Keratinocyte (primary cell): ENCODE results near the gene PTBP3. TPM values are rescaled to one million over a fixed set of nuclear protein-coding genes. Genes with fewer than 3 reads are reported as not detected.

Experiments used
- DNase-seq: peaks from one replicate; pipeline ENCODE4 v3.0.0-alpha.2; 2011; ENCODE audit warnings: low read depth, missing footprints, low spot score
- FAIRE-seq: peaks from 2 replicates; lab custom pipeline; 2011; peaks lifted over from hg19 to GRCh38; lab: Jason Lieb, UNC
- H2AFZ ChIP-seq: 2 replicates; pipeline ENCODE4 v1.6.0; 2012; ENCODE audit warnings: low read length, control low read depth, inconsistent platforms; ENCODE audit not compliant: control insufficient read depth
- H3K27ac ChIP-seq: 2 replicates; pipeline ENCODE4 v1.5.1; 2011; ENCODE audit warnings: low read length; ENCODE audit not compliant: control insufficient read depth, insufficient read depth
- H3K27me3 ChIP-seq: 3 replicates; pipeline ENCODE4 v1.6.0; 2011; ENCODE audit warnings: low read length; ENCODE audit not compliant: control insufficient read depth, insufficient read depth; ENCODE audit errors: extremely low read depth
- H3K36me3 ChIP-seq, 2 experiments: 2 replicates in 1 of 2; 3 replicates in 1 of 2; pipeline ENCODE4 v1.5.1; 2011; ENCODE audit warnings: low read length in 2 of 2, mild to moderate bottlenecking in 1 of 2; ENCODE audit not compliant: control insufficient read depth in 2 of 2, insufficient read depth in 2 of 2; ENCODE audit errors: extremely low read depth in 1 of 2
- H3K4me1 ChIP-seq: 3 replicates; pipeline ENCODE4 v1.5.1; 2011; ENCODE audit warnings: low read length; ENCODE audit not compliant: control insufficient read depth, insufficient read depth; ENCODE audit errors: extremely low read depth
- H3K4me2 ChIP-seq: 3 replicates; pipeline ENCODE4 v1.6.0; 2011; ENCODE audit warnings: low read depth, low read length; ENCODE audit not compliant: control insufficient read depth, insufficient read depth; ENCODE audit errors: extremely low read depth
- H3K4me3 ChIP-seq, 3 experiments: fragments of 200-600 bp in 1 of 3; sonication (generic) in 1 of 3; 2 replicates in 2 of 3; 3 replicates in 1 of 3; pipeline ENCODE4 v1.5.1; 2011 to 2016; ENCODE audit warnings: low read length in 3 of 3, mild to moderate bottlenecking in 3 of 3, control low read depth in 2 of 3, inconsistent platforms in 1 of 3, low read depth in 1 of 3, mixed read lengths in 1 of 3, mixed run types in 1 of 3, moderate library complexity in 1 of 3; ENCODE audit not compliant: control insufficient read depth in 2 of 3, insufficient read depth in 2 of 3; ENCODE audit errors: extremely low read depth in 1 of 3
- H3K79me2 ChIP-seq: 2 replicates; pipeline ENCODE4 v1.6.0; 2012; ENCODE audit warnings: low read length; ENCODE audit not compliant: control insufficient read depth, insufficient read depth
- H3K9ac ChIP-seq: 3 replicates; pipeline ENCODE4 v1.6.0; 2011; ENCODE audit warnings: low read length; ENCODE audit not compliant: control insufficient read depth, insufficient read depth; ENCODE audit errors: extremely low read depth
- H3K9me1 ChIP-seq: 3 replicates; pipeline ENCODE4 v1.6.0; 2011; ENCODE audit warnings: low read length; ENCODE audit not compliant: control insufficient read depth, insufficient read depth; ENCODE audit errors: extremely low read depth
- H3K9me3 ChIP-seq: 2 replicates; pipeline ENCODE4 v1.5.1; 2012; ENCODE audit warnings: low read depth, low read length; ENCODE audit not compliant: control insufficient read depth
- H4K20me1 ChIP-seq: 3 replicates; pipeline ENCODE4 v1.6.0; 2011; ENCODE audit warnings: low read length; ENCODE audit not compliant: control insufficient read depth, insufficient read depth; ENCODE audit errors: extremely low read depth
- CTCF ChIP-seq, 3 experiments: IDR thresholded peaks in 1 of 3; conservative IDR thresholded peaks in 1 of 3; optimal IDR thresholded peaks in 1 of 3; 2 replicates in 2 of 3; 3 replicates in 1 of 3; pipeline versions ENCODE3 to v1.5.1; 2011; ENCODE audit warnings: low read length in 3 of 3, mild to moderate bottlenecking in 3 of 3, moderate library complexity in 2 of 3, control low read depth in 1 of 3, inconsistent platforms in 1 of 3; ENCODE audit not compliant: insufficient read depth in 2 of 3; ENCODE audit errors: extremely low read depth in 1 of 3
- EZH2 ChIP-seq: IDR thresholded peaks from one replicate; pipeline ENCODE4 v1.6.1; 2012; ENCODE audit warnings: inconsistent platforms, mild to moderate bottlenecking, low read length, moderate library complexity
- dilution Hi-C: fragments of 300-500 bp; cut with MboI; formaldehyde crosslinking; loops from one replicate; pipeline ENCODE4 v1.7.0; 2020; ENCODE audit warnings: low sequenced_read_pairs; ENCODE audit not compliant: extremely low pct_ligation_motif_present
- polyA plus RNA-seq, 5 experiments: library from polyadenylated mRNA; depleted of rRNA in 3 of 5; stranded (reverse) in 3 of 5; stranded (forward) in 1 of 5; unstranded in 1 of 5; fragments of >200 nt; gene quantifications; 1 replicate in 1 of 5; 2 replicates in 3 of 5; 3 replicates in 1 of 5; pipeline versions ENCODE4 v1.2.1 to v1.2.3, GENCODE V29; 2011 to 2012; ENCODE audit warnings: missing spikeins in 2 of 5, low read depth in 1 of 5, low replicate concordance in 1 of 5

PTBP3 gene
- polyA plus RNA-seq, 1 donor (not counting 4 experiments of a cell fraction or from before 2014, with no cell fraction given) = 51.0 TPM

- TF ChIP-seq CTCF (optimal IDR thresholded peaks at IDR 0.05 in 1 of 3, IDR thresholded peaks at IDR 0.05 in 1 of 3, conservative IDR thresholded peaks at IDR 0.05 in 1 of 3; ENCODE audit: extremely low read depth in 1 of 3, insufficient read depth in 2 of 3, low read length in 3 of 3) (no peak), EZH2 (no peak)
- peaks cover 42% of the 10 kb centered on the region for H3K4me1 ChIP-seq
- peak overlapping the region; percentile 50 for H3K27ac ChIP-seq
Observed at GRCh38 chr9:112328545-112328944, 4.9 kb downstream of the PTBP3 start.

DNA sequence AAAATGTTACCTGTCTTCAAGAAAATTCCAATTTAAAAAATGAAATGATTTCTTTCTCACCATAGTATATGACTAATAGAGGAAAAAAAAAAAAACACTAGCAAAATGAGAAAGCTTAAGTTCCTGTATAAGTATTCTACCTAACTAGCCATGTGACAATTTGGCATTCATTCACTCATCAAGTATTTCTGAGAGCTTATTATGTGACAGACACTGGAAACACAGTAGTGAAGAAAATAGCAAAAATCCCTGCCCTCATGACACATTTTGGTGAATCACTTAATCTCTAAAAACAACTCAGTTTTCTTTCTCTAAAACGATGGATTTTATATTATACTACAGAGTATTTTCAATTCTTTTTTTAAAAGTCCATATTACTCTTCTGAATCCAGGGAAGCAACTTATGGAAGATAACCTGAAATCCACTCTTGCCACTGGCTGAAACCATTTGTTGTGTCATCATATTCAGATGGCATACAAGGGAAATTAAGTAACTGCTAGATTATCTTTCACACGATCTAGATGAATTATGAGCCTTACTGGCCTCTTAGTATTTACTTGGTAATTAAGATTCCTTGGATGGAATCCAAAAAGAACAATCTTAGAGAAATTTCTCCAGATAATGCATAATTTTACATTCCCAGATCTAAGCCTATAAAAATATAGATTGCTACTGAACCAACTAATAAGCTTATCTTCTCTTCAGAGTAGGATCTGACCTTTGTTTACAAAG, 5.5 kb downstream of the PTBP3 start:
- peaks cover 49% of the 10 kb centered on the region for H3K4me1 ChIP-seq
- no peak overlapping the region for H3K4me3 ChIP-seq
- no peaks in the 10 kb centered on the region for H3K36me3 ChIP-seq
- no peak overlapping the region for H3K4me2 ChIP-seq
- dilution Hi-C loops = no loop called here
- no peak overlapping the region for H2AFZ ChIP-seq
- no peaks in the 10 kb centered on the region for H3K27me3 ChIP-seq
- H3K27ac ChIP-seq = peak overlapping the region; percentile 50
- no peak overlapping the region for H3K9ac ChIP-seq
- TF ChIP-seq CTCF (optimal IDR thresholded peaks at IDR 0.05 in 1 of 3, IDR thresholded peaks at IDR 0.05 in 1 of 3, conservative IDR thresholded peaks at IDR 0.05 in 1 of 3; ENCODE audit: extremely low read depth in 1 of 3, insufficient read depth in 2 of 3, low read length in 3 of 3) (no peak), EZH2 (no peak)
- H3K9me1 ChIP-seq = no peaks in the 10 kb centered on the region
- FAIRE-seq (no peak), DNase-seq (no peak)
- H3K9me3 ChIP-seq = no peaks in the 10 kb centered on the region
- peaks cover 100% of the 10 kb centered on the region for H3K79me2 ChIP-seq
- peaks cover 15% of the 10 kb centered on the region for H4K20me1 ChIP-seq

More at GRCh38 chr9:112328545-112328944, 4.9 kb downstream of the PTBP3 start:
- Histone ChIP-seq H3K27me3 (no peaks in the 10 kb centered on the region), H4K20me1 (peaks cover 11% of the 10 kb centered on the region), H3K9me3 (no peaks in the 10 kb centered on the region), H3K9ac (no peak overlapping the region), H3K9me1 (no peaks in the 10 kb centered on the region), H3K79me2 (peaks cover 97% of the 10 kb centered on the region), H3K4me2 (no peak overlapping the region), H2AFZ (no peak overlapping the region), H3K4me3 (no peak overlapping the region), H3K36me3 (no peaks in the 10 kb centered on the region)
- no peak for FAIRE-seq
- dilution Hi-C loops = no loop called here
- DNase-seq = no peak
